ENCODE measurements around the gene PTOV1.
A peak's percentile ranks its signal among the peaks of the same experiment; 100 is the strongest.

PTOV1 gene

DNA sequence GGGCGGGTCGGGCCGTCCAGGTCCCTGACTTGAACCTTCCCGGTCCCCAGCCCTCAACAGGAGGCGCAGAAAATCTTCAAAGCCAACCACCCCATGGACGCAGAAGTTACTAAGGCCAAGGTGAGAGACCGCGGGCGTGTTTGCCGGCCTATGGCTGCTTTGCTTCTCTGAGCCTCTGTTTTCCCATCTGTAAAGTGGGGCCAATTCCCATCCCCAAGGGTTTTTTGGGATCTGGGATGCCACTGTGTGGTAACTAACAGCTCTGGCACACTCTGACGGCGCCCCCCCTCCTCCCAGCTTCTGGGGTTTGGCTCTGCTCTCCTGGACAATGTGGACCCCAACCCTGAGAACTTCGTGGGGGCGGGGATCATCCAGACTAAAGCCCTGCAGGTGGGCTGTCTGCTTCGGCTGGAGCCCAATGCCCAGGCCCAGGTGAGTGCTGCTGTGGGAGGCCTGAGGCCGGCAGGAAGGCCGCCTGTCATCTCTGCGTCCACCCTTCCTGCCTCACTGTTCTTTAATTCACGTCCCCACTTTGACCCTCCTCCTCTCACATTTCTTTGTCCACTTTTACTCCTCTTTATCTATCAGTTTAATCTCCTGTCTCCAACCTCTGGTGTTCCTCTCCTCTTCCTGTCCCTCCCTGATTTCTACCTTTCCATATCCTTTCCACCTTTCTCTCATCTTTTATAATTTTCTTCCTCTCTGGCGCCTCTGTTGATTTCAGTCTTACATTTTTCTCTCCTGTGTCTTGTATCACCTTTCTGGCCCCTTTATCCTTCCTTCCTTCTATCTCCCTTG, 44.9 kb upstream of the PTOV1 start:
- no peak overlapping the region for H3K4me3 ChIP-seq
- intact Hi-C loops (cut with DNase I; ENCODE audit: low total_unique reads), result loop anchor here (5.0 kb wide), 1 partner anchor 39 kb away; the partner anchor contains the start of gene AP2A1
- peaks cover 0 to 69% (median 24%) of the 10 kb centered on the region in 3 donors for H3K36me3 ChIP-seq
- H3K4me1 ChIP-seq, result peaks cover 0 to 35% (median 24%) of the 10 kb centered on the region in 4 donors
- no peak overlapping the region for H3K27ac ChIP-seq
- H3K9me3 ChIP-seq, result no peaks in the 10 kb centered on the region
- no peaks in the 10 kb centered on the region for H3K27me3 ChIP-seq
- DNase-seq, result no peak
- TF ChIP-seq, protein P1, sequence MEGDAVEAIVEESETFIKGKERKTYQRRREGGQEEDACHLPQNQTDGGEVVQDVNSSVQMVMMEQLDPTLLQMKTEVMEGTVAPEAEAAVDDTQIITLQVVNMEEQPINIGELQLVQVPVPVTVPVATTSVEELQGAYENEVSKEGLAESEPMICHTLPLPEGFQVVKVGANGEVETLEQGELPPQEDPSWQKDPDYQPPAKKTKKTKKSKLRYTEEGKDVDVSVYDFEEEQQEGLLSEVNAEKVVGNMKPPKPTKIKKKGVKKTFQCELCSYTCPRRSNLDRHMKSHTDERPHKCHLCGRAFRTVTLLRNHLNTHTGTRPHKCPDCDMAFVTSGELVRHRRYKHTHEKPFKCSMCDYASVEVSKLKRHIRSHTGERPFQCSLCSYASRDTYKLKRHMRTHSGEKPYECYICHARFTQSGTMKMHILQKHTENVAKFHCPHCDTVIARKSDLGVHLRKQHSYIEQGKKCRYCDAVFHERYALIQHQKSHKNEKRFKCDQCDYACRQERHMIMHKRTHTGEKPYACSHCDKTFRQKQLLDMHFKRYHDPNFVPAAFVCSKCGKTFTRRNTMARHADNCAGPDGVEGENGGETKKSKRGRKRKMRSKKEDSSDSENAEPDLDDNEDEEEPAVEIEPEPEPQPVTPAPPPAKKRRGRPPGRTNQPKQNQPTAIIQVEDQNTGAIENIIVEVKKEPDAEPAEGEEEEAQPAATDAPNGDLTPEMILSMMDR (IDR thresholded peaks at IDR 0.05), result no peak

DNA sequence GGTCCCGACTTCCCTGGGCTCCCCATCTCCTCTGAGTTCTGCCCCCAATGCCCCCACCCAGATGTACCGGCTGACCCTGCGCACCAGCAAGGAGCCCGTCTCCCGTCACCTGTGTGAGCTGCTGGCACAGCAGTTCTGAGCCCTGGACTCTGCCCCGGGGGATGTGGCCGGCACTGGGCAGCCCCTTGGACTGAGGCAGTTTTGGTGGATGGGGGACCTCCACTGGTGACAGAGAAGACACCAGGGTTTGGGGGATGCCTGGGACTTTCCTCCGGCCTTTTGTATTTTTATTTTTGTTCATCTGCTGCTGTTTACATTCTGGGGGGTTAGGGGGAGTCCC, 44.4 kb upstream of the PTOV1 start:
- H3K4me1 ChIP-seq, result peaks cover 0 to 31% (median 24%) of the 10 kb centered on the region in 4 donors
- peaks cover 0 to 63% (median 24%) of the 10 kb centered on the region in 3 donors for H3K36me3 ChIP-seq

DNA sequence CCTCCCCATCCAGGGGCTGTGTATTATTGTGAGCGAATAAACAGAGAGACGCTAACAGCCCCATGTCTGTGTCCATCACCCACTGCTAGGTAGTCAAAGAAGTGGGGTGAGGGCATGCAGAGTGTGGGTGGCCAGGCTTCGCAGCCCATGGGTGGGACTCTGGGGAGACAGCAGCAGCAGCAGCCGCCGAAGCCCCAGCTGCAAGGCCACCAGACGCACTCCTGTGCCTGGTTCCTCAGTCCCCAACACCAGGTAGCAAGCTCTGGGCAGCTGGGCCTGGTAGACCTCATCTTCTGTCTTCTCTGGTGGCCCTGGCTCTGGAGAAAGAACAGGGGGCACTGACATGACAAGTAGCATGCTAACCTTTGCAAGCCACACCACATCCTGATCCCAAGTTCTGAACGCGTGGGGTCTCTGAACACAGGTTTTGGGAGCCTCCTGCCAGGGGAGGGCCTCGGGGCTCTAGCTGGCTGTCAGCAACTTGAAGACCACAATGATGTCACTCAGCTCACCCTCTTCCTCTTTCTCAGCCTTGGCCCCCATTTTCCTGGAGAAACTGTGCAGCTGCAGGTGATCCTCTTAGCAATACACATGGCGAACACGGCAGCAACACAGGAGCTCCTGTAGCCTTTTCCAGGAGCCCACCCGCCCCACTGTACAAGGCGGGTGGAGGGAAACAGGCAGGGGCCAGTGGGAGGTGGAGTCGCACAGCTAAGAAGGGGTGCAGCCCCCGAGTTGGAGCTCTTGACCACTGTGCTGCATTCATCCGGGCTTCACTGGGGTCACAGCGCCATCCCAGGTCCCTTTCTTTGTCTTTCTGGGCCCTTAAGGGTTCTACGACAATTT, 43.7 kb upstream of the PTOV1 start:
- H3K27me3 ChIP-seq, result no peaks in the 10 kb centered on the region
- no peaks in the 10 kb centered on the region for H3K9me3 ChIP-seq
- intact Hi-C loops (cut with DNase I; ENCODE audit: low total_unique reads), result loop anchor here (5.0 kb wide), 1 partner anchor 40 kb away; the partner anchor contains the start of gene AP2A1
- no peak overlapping the region for H3K27ac ChIP-seq
- peaks cover 0 to 26% (median 19%) of the 10 kb centered on the region in 4 donors for H3K4me1 ChIP-seq
- H3K36me3 ChIP-seq, result peaks cover 0 to 56% (median 24%) of the 10 kb centered on the region in 3 donors
- H3K4me3 ChIP-seq, result no peak overlapping the region
- DNase-seq, result no peak
- TF ChIP-seq, protein P1 (IDR thresholded peaks at IDR 0.05), result no peak

More for the DNA sequence above, 44.4 kb upstream of the PTOV1 start:
- H3K9me3 ChIP-seq, result no peaks in the 10 kb centered on the region
- TF ChIP-seq, protein P1 (IDR thresholded peaks at IDR 0.05), result no peak
- H3K27ac ChIP-seq, result no peak overlapping the region
- no peaks in the 10 kb centered on the region for H3K27me3 ChIP-seq
- DNase-seq, result no peak
- intact Hi-C loops (cut with DNase I; ENCODE audit: low total_unique reads), result loop anchor here (5.0 kb wide), 1 partner anchor 39 kb away; the partner anchor contains the start of gene AP2A1
- H3K4me3 ChIP-seq, result no peak overlapping the region

DNA sequence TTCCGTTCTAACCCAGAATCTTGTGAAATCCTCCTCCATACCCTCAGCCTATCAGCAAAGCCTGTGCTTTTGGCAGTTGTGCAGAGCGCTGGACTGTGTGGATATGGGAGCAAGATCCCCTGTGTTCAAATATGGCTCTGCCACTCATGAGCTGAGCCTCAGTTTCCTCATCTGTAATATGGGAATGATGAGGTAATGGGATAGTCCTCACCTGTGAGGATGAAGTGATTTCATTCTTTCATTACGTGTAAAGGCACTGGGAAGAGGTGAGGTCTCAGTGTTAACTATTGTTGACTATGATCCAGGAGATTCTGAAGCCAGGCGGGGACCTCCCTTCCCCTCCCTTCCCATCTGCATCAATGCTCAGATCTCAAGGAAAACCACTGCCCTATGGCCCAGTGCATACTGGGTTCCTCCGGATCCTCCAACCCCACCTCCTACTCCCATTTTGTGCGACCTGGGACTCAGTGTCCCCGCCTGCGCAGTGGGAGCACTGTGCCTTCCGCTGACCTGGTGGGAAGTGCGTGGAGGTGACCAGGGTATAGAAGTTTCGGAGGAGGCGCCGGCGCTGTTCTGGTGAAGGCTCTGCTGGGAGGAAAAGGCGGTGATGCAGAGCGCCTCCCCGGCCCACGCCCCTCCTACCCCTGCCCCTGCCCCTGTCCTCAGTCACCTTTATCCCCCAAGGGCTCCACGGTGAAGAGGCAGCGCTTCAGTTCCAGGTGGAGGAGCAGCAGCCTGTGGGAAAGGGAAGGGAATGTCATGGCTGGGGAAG, 42.9 kb upstream of the PTOV1 start:
- H3K27me3 ChIP-seq, result no peaks in the 10 kb centered on the region
- peak overlapping the region; percentile 65 to 87 for H3K4me3 ChIP-seq
- intact Hi-C loops (cut with DNase I; ENCODE audit: low total_unique reads), result loop anchor here (5.0 kb wide), 1 partner anchor 41 kb away; the partner anchor contains the start of gene AP2A1
- DNase-seq, result no peak
- H3K4me1 ChIP-seq, result peaks cover 0 to 28% (median 22%) of the 10 kb centered on the region in 4 donors
- TF ChIP-seq, protein P1 (IDR thresholded peaks at IDR 0.05), result no peak
- no peaks in the 10 kb centered on the region for H3K9me3 ChIP-seq
- H3K27ac ChIP-seq, result peak overlapping the region; percentile 84 to 94
- peaks cover 0 to 48% (median 20%) of the 10 kb centered on the region in 3 donors for H3K36me3 ChIP-seq

DNA sequence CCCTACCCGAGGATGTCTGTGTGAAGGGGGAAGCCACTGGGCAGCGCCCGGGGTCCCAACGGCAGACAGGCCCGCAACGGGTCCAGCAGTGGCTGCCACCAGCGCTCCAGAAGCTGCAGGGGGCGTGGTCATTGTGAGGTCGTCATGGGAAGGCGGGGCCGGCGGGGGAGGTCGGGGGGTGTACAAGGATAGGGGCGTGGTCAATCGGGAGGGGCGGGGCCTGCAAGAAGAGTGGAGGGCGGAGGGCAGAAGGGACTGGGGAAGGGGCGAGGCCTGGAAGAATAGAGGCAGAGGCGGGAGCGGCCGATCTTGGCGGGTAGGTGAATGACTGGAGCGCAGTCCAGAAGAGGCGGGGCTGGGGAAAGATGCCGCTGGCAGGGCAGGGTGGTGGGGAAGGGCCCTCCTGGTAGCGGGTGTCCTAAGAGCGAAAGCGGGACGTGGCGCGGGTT, 42.2 kb upstream of the PTOV1 start:
- TF ChIP-seq, protein P1 (IDR thresholded peaks at IDR 0.05), result no peak
- Histone ChIP-seq H3K27ac (peak overlapping the region; percentile 84 to 94), H3K9me3 (no peaks in the 10 kb centered on the region), H3K27me3 (no peaks in the 10 kb centered on the region), H3K4me3 (peak overlapping the region; percentile 65 to 87), H3K36me3 (peaks cover 0 to 42% (median 14%) of the 10 kb centered on the region in 3 donors), H3K4me1 (peaks cover 0 to 28% (median 22%) of the 10 kb centered on the region in 4 donors)
- peak; percentile 95 to 97 for DNase-seq
- intact Hi-C loops (cut with DNase I; ENCODE audit: low total_unique reads), result loop anchor here (5.0 kb wide), 1 partner anchor 41 kb away; the partner anchor contains the start of gene AP2A1

Measured in tibial artery (tissue), 4 donors.